Measurements from ENCODE around the gene VTI1B.

DNA sequence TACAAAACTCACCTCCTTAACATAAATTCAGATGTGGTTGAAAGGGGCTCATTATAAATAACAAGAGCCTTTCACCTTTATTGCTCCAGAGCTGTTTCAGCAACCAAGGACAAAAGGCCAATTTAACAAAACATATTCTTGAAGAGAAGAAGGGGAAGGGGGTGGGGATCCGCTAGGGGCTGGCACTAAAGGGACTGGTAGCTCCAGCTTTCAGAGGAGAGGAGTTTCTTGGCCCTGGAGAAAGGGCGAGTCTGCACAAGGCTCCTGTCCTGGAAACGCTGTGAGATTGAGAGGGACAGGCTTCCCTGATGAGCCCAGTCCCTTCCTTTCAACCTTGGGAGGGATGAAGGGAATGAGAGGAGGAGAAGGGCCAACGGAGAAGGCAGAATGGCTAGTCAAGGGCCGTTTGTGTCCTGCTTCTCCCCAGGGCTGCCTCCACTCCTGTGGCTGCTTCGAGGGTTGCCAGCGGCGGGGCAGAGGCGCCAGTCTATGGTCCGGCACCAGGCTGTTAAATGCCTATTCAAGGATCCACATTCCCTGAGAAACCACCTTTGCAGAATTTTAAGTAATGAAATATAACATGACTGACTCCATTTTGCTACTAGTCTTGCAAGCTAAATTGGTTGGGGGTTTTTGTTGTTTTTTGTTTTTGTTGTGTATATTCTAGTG lies 64.7 kb downstream of the VTI1B start:
- TF ChIP-seq, protein P1, sequence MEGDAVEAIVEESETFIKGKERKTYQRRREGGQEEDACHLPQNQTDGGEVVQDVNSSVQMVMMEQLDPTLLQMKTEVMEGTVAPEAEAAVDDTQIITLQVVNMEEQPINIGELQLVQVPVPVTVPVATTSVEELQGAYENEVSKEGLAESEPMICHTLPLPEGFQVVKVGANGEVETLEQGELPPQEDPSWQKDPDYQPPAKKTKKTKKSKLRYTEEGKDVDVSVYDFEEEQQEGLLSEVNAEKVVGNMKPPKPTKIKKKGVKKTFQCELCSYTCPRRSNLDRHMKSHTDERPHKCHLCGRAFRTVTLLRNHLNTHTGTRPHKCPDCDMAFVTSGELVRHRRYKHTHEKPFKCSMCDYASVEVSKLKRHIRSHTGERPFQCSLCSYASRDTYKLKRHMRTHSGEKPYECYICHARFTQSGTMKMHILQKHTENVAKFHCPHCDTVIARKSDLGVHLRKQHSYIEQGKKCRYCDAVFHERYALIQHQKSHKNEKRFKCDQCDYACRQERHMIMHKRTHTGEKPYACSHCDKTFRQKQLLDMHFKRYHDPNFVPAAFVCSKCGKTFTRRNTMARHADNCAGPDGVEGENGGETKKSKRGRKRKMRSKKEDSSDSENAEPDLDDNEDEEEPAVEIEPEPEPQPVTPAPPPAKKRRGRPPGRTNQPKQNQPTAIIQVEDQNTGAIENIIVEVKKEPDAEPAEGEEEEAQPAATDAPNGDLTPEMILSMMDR (conservative IDR thresholded peaks at IDR 0.05; ENCODE audit: low read depth, low read length): no peak
- no peak for TF ChIP-seq NFE2L2 (IDR thresholded peaks at IDR 0.05; ENCODE audit: low read depth, low read length)

Measured in IMR-90 (cell line).